Sigmoid colon (tissue), 4 donors: ENCODE results near the gene MMP24.

ENCODE experiments used
- CTCF ChIP-seq, 4 experiments: fragments of 450-650 bp in 3 of 4; fragments of 200-600 bp in 1 of 4; IDR thresholded peaks; one replicate each; pipeline ENCODE4 v1.5.1; 2016 to 2019; ENCODE audit warnings: antibody characterized with exemption in 4 of 4, mild to moderate bottlenecking in 3 of 4, moderate library complexity in 2 of 4
- EP300 ChIP-seq, 4 donors: sonication (generic); formaldehyde crosslinking; IDR thresholded peaks; one replicate each; pipeline ENCODE4 v1.6.1; 2017; ENCODE audit warnings: antibody characterized with exemption in 4 of 4
- POLR2A ChIP-seq, 2 donors: fragments of 450-650 bp; IDR thresholded peaks; one replicate each; pipeline ENCODE4 v1.6.1; 2016; ENCODE audit warnings: antibody characterized with exemption in 2 of 2, mild to moderate bottlenecking in 2 of 2, moderate library complexity in 2 of 2
- POLR2AphosphoS5 ChIP-seq, 4 donors: sonication (generic); formaldehyde crosslinking; IDR thresholded peaks; one replicate each; pipeline ENCODE4 v1.6.1; 2017; ENCODE audit warnings: antibody characterized with exemption in 4 of 4

GRCh38 chr20:35298264-35298663 lies 71.8 kb downstream of the MMP24 start:
- no peak for TF ChIP-seq CTCF (IDR thresholded peaks at IDR 0.05)
- no peak for TF ChIP-seq EP300 (IDR thresholded peaks at IDR 0.05)
- no peak for TF ChIP-seq POLR2A (IDR thresholded peaks at IDR 0.05)
- TF ChIP-seq POLR2AphosphoS5 (IDR thresholded peaks at IDR 0.05) = no peak
